Keratinocyte (primary cell): ENCODE data around the gene MAP3K14.

Source experiments
- CTCF ChIP-seq, 3 experiments: IDR thresholded peaks in 1 of 3; conservative IDR thresholded peaks in 1 of 3; optimal IDR thresholded peaks in 1 of 3; 2 replicates in 2 of 3; 3 replicates in 1 of 3; pipeline versions ENCODE3 to v1.5.1; 2011; ENCODE audit warnings: low read length in 3 of 3, mild to moderate bottlenecking in 3 of 3, moderate library complexity in 2 of 3, control low read depth in 1 of 3, inconsistent platforms in 1 of 3; ENCODE audit not compliant: insufficient read depth in 2 of 3; ENCODE audit errors: extremely low read depth in 1 of 3
- EZH2 ChIP-seq: IDR thresholded peaks from one replicate; pipeline ENCODE4 v1.6.1; 2012; ENCODE audit warnings: inconsistent platforms, mild to moderate bottlenecking, low read length, moderate library complexity

- TF ChIP-seq CTCF (optimal IDR thresholded peaks at IDR 0.05 in 1 of 3, IDR thresholded peaks at IDR 0.05 in 1 of 3, conservative IDR thresholded peaks at IDR 0.05 in 1 of 3; ENCODE audit: extremely low read depth in 1 of 3, insufficient read depth in 2 of 3, low read length in 3 of 3): no peak
- TF ChIP-seq EZH2: no peak
Observed at GRCh38 chr17:45326626-45327025, 9.8 kb upstream of the MAP3K14 start.
